C4-2B (cell line): Measurements from ENCODE around the gene PDZD2.

ENCODE experiments used
- ZFX ChIP-seq: fragments of 450-650 bp; IDR thresholded peaks from 2 replicates; pipeline ENCODE4 v1.6.1; 2017
- TF ChIP-seq, protein P1 (sequence below): fragments of 450-650 bp; conservative IDR thresholded peaks from 2 replicates; pipeline ENCODE4 v1.5.1; 2017; ENCODE audit warnings: mild to moderate bottlenecking

DNA sequence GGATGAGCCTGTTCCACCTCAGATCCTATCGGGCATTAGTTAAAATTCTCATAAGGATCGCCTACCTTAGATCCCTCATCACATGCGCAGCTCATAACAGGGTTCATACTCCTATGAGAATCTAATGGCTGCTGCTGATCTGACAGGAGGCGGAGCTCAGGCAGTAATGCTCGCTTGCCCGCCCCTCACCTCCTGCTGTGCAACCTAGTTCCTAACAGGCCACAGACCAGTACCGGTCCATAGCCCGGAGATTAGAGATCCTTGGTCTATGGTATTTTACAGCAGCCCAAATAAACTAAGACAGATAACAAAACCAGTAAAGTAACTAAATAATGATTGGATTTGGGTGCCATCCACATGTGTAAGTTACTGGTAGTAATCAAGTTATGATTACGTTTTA is 517.7 kb downstream of the PDZD2 start:
- TF ChIP-seq, protein P1, sequence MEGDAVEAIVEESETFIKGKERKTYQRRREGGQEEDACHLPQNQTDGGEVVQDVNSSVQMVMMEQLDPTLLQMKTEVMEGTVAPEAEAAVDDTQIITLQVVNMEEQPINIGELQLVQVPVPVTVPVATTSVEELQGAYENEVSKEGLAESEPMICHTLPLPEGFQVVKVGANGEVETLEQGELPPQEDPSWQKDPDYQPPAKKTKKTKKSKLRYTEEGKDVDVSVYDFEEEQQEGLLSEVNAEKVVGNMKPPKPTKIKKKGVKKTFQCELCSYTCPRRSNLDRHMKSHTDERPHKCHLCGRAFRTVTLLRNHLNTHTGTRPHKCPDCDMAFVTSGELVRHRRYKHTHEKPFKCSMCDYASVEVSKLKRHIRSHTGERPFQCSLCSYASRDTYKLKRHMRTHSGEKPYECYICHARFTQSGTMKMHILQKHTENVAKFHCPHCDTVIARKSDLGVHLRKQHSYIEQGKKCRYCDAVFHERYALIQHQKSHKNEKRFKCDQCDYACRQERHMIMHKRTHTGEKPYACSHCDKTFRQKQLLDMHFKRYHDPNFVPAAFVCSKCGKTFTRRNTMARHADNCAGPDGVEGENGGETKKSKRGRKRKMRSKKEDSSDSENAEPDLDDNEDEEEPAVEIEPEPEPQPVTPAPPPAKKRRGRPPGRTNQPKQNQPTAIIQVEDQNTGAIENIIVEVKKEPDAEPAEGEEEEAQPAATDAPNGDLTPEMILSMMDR = no peak
- no peak for TF ChIP-seq ZFX
